Fibroblast of skin of right quadriceps (primary cell): ENCODE data around the gene PELI1.
A peak's percentile ranks its signal among the peaks of the same experiment; 100 is the strongest.
"Not testable (repeated sequence)": the region's sequence is repeated elsewhere in the genome, so short reads cannot be mapped to it uniquely, and the experiment has no call there.

Source experiments
- DNase-seq: peaks from one replicate; pipeline ENCODE4 v3.0.0-alpha.2; 2013

Gene PELI1

GRCh38 chr2:64079688-64080087, 64.5 kb downstream of the PELI1 start:
- DNase-seq = not testable (repeated sequence)

GRCh38 chr2:64076828-64077227, 67.4 kb downstream of the PELI1 start:
- not testable (repeated sequence) for DNase-seq

DNA sequence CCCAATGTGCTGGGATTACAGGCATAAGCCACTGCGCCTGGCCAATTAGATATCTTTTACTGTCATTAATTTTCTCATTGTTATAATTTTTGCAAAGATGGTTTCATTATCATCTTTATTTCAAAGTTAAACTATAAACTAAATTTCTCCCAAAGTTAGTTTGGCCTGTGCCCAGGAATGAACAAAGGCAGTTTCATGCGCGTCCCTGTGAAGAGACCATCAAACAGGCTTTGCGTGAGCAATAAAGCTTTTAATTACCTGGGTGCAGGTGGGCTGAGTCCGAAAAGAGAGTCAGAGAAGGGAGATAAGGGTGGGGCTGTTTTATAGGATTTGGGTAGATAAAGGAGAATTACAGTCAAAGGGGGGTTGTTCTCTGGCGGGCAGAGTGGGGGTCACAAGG, 69.6 kb downstream of the PELI1 start:
- DNase-seq = not testable (repeated sequence)

GRCh38 chr2:64067326-64067725, 76.9 kb downstream of the PELI1 start:
- DNase-seq = no peak

GRCh38 chr2:64065516-64065915, 78.7 kb downstream of the PELI1 start:
- DNase-seq = no peak

GRCh38 chr2:64063924-64064331, 80.3 kb downstream of the PELI1 start:
- DNase-seq = peak; percentile 54

GRCh38 chr2:64063454-64063853, 80.8 kb downstream of the PELI1 start:
- DNase-seq = no peak

- DNase-seq = peak; percentile 44
Observed at GRCh38 chr2:64062840-64063239, 81.4 kb downstream of the PELI1 start.

DNA sequence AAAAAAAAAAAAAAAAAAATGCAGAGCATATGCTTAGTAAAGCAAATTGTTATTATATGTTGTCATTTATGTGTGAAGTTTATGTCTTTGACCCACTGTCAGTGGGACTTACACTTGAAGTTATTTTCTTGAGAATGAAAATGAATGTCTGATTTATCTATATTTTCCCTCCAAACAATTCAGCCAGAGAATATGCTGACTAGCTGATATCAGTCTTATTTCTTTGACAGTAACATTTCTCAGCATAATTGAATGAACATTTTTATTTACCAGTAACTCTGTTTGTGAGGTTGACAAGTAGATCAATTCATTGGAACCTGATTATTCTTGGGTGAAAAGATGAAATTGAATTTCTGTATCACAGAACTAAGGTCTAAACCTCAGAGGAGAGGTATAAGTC, 85.0 kb downstream of the PELI1 start:
- no peak for DNase-seq

GRCh38 chr2:64056021-64056420, 88.2 kb downstream of the PELI1 start:
- DNase-seq = no peak

DNA sequence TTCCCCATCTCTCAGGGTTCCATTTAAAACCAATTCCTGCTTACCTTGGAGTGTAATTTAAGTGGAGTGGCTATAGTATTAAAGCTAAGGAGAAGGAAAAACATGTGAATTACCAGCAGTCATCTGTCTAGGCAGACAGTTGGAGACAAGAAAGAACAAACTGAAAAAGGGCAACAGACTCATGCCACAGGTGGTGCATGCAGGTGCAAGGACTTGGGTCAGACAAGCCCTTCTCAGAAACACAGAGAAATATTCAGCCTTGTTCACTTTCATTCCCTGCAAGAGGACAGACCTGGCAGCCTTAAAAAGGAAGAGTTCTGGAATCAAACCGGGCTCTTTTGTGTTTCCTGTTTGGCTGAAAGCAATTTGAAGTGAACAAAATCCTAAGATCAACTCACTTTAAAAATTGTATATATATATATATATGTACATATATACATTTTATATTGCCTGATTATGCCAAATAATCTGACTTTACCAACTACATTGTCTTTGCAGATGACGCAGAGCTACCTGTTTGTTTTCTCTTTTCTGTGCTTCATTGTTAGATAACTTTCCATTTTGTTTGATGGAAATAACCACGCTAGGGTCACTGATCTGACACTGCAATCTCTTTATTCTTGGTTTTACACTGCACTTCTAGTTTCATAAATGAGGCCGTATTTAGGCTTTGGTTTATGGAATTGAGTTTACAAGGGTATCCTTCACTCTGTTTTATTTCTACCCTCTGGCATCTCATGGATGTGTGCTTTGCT, 89.9 kb downstream of the PELI1 start:
- DNase-seq = no peak

DNA sequence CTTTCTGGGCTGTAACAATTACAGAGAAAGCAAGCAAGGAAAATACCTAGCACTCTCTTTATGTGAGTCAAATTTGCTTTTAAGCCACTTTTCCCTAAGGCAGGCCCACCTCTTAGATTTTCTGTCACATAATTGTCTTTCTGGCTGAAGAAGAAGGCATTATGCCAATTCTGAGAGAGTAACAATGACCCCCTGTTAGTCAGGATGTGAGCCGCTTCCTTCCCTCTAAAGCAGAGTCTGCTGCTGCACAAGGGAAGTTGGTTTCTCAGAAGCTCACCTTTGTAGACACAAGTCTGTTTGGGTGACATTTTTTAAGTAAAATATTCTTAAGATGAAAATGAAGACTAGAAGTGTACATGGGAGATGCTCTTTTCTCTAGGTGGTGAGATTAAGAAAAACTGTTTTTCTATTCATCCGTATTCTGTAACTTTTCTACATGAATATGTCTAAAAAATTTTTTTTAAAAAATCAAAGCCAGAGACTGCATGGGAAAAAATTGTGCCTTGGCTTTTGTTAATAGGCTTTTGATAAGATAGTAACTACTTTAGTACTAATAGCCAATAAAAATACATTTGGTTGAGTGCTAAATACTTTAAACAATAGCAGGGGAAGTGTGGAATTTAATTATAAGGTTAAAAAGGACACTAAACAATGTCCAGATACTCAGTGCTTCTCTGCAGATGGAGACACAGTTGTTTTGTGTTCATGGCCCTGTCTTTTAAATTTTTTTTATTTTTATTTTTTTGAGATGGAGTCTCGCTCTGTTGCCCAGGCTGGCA, 91.6 kb downstream of the PELI1 start:
- DNase-seq = no peak

DNA sequence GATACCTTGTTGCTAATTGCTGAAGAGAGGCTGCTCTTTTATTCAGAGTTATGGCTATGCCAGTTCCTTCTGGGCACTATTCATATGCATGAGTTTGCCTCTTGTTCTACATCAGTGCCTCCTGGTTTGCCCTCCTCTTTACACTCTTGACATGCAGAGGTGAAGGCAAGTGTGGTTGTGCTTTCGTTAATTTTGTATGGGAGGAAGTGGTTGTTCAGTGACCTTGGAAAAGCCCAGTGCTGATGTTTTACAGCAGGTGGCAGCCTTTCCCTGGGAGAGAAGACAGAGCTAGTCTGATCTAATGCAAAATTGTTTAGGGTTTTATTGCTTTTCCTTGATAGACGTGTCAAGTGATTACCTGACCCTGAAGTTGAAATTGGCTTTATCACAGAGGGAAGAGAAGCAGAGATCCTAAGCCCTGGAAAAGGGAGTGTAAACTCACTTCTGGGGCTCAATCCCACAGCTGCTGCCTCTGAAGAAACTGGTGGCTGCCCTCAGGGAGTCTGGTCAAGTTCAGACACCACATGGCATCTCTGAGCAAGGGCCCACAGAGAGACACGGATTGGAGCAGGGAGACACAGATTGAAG, 94.5 kb downstream of the PELI1 start:
- DNase-seq = peak; percentile 68

DNA sequence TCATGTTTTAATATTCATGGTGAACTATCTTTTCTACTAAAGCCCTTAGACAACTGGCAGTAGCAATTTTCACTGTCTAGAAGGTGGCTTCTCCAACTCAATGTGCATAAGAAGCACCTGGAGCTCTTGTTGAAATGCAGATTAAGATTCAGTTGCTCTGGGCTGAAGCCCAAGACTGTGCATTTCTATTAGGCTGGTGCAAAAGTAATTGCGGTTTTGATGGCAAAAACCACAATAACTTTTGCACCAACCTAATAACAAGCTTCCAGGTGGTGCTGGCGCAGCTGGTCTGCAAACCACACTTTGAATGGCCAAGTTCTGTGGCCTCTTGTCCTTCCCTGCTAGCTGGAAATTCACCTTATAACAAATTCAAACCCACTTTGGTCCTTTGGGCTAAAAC, 98.3 kb downstream of the PELI1 start:
- DNase-seq = no peak
